Measurements from ENCODE around the gene PCLO. TPM values are rescaled to one million over a fixed set of nuclear protein-coding genes. Genes with fewer than 3 reads are reported as not detected.

PCLO gene
- total RNA-seq, 1 experiment from 2014 or later: 3.1 TPM

DNA sequence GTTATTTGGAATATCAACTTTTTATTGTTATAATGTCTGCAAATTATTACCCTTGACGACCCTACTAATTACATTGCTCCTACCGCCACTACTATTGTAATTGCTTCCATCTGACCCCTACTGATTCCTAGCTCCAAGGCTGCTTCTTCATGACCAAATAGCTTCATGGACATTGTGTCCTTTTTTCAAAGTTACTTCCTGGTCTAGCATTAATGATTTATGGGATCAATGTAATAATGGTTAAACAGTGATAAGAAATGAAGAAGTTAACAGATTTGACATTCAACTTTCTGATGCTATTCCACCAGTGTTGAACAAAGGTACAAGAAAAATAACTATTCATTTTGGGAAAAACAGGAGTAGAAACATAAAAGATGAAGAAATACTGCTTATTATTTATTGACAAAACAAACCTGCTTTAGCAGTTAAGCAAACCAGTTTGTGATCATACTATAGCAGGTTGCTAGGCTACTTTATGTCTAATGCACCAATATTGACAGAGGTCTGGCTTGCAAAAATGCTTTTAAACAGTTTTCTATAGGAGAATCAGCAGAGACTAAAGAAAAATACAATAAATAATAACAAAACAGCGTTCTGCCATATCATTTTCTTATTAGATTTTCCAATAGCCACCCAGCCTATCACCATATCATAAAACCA lies 125.8 kb downstream of the PCLO start:
- H3K23ac ChIP-seq (ENCODE audit: insufficient read length, low read depth, low read length): no peak overlapping the region
- H2BK20ac ChIP-seq (ENCODE audit: low read depth, low read length, poor library complexity, severe bottlenecking): no peak overlapping the region
- no peak overlapping the region for H3K27ac ChIP-seq (ENCODE audit: insufficient read length, low read depth, low read length)
- no peak overlapping the region for H4K8ac ChIP-seq (replicated peaks; ENCODE audit: insufficient read length, low read depth, low read length)
- DNase-seq: no peak
- no peak overlapping the region for H2BK5ac ChIP-seq (ENCODE audit: insufficient read length, low read length)
- no peak overlapping the region for H3K4ac ChIP-seq (ENCODE audit: low read depth, low read length)
- H3K18ac ChIP-seq (ENCODE audit: insufficient read length, low read depth, low read length): no peak overlapping the region
- H3K27me3 ChIP-seq (ENCODE audit: insufficient read depth, low read length): no peaks in the 10 kb centered on the region
- no peak overlapping the region for H2BK12ac ChIP-seq (ENCODE audit: insufficient read length, low read depth, low read length)
- no peak overlapping the region for H3K56ac ChIP-seq (ENCODE audit: insufficient read length, low read depth, low read length)
- H3K79me1 ChIP-seq (ENCODE audit: insufficient read depth, low read depth, low read length, poor library complexity, severe bottlenecking): no peaks in the 10 kb centered on the region
- H4K91ac ChIP-seq (ENCODE audit: insufficient read length, low read depth, low read length): no peak overlapping the region
- H3K79me2 ChIP-seq (ENCODE audit: insufficient read depth, low read length): no peaks in the 10 kb centered on the region
- H4K20me1 ChIP-seq (ENCODE audit: control insufficient read depth, insufficient read depth, insufficient read length): no peaks in the 10 kb centered on the region
- Mint-ChIP-seq H3K4me1 (peaks cover 13 to 15% of the 10 kb centered on the region in 2 experiments), H3K9me3 (no peaks in the 10 kb centered on the region), H3K36me3 (ENCODE audit: insufficient read depth in 1 of 3, low read depth in 3 of 3) (no peaks in the 10 kb centered on the region), H3K27me3 (ENCODE audit: low read depth) (no peaks in the 10 kb centered on the region), H3K4me3 (no peak overlapping the region), H3K27ac (no peak overlapping the region)
- H2AK5ac ChIP-seq (ENCODE audit: insufficient read length, low read length): no peak overlapping the region
- WGBS (ENCODE audit: extremely low coverage, insufficient read length, low lambda C conversion rate): no CpG with 5 or more reads among the region's 3 CpGs
- H3T11ph ChIP-seq (ENCODE audit: low read length): no peak overlapping the region
- H3K9ac ChIP-seq (ENCODE audit: extremely low read depth, insufficient read length, low read length): no peak overlapping the region
- no peak overlapping the region for H3K14ac ChIP-seq (ENCODE audit: insufficient read depth, low read length)
- H2AFZ ChIP-seq (ENCODE audit: low read length): no peak overlapping the region
- H2BK120ac ChIP-seq (ENCODE audit: low read depth, low read length, poor library complexity, severe bottlenecking): no peak overlapping the region
- H2BK15ac ChIP-seq (ENCODE audit: low read depth, low read length): no peak overlapping the region
- no peak overlapping the region for H4K5ac ChIP-seq (ENCODE audit: insufficient read length, low read depth, low read length)
- TF ChIP-seq CTCF (conservative IDR thresholded peaks at IDR 0.05): no peak
- H3K23me2 ChIP-seq (ENCODE audit: insufficient read length, low read depth, low read length, poor library complexity, severe bottlenecking): no peaks in the 10 kb centered on the region
- no peak overlapping the region for H3K4me2 ChIP-seq (ENCODE audit: insufficient read depth, insufficient read length, low read length)
- H3K4me1 ChIP-seq (ENCODE audit: insufficient read depth, low read length): no peaks in the 10 kb centered on the region
- H3K9me3 ChIP-seq (ENCODE audit: control insufficient read depth, low read depth, low read length): no peaks in the 10 kb centered on the region
